Stimulated activated CD4-positive, alpha-beta T cell treated with anti-CD3 and anti-CD28 coated beads, TNF-alpha, amount 100 ng/mL, for 4 hours (primary cell): Measurements from ENCODE around the gene MOV10.
A peak's percentile ranks its signal among the peaks of the same experiment; 100 is the strongest.
"Not testable (repeated sequence)": the region's sequence is repeated elsewhere in the genome, so short reads cannot be mapped to it uniquely, and the experiment has no call there.

Experiments
- DNase-seq, 3 experiments: peaks; one replicate each; pipeline ENCODE4 v3.0.0-alpha.2; 2020; ENCODE audit warnings: low read depth in 3 of 3

The MOV10 gene

GRCh38 chr1:112713466-112714312 lies 39.2 kb downstream of the MOV10 start:
- no peak for DNase-seq

GRCh38 chr1:112714313-112715263 lies 40.1 kb downstream of the MOV10 start:
- DNase-seq, result no peak

GRCh38 chr1:112715264-112716053 lies 41.0 kb downstream of the MOV10 start, which contains the start of gene PPM1J:
Gene PPM1J, minus strand, starts transcription at chr1:112715332. Its CDS starts 31 bp downstream, at chr1:112715301.
- DNase-seq, result peak; percentile 94 to 95 (median 94)

GRCh38 chr1:112716133-112716720 lies 41.8 kb downstream of the MOV10 start:
- DNase-seq, result peak in 2 of 3 experiments; percentile 64 to 69

GRCh38 chr1:112717263-112717873 lies 42.9 kb downstream of the MOV10 start:
- no peak for DNase-seq

- peak; percentile 56 to 63 (median 62) for DNase-seq
These were observed 44.4 kb downstream of the MOV10 start for GRCh38 chr1:112718691-112719418.

GRCh38 chr1:112719706-112720105 lies 45.2 kb downstream of the MOV10 start:
- DNase-seq, result no peak

GRCh38 chr1:112720800-112721199 lies 46.3 kb downstream of the MOV10 start:
- DNase-seq, result no peak

- not testable (repeated sequence) for DNase-seq
These were observed 46.8 kb downstream of the MOV10 start for GRCh38 chr1:112721294-112721693.

- DNase-seq, result no peak
These were observed 47.6 kb downstream of the MOV10 start for GRCh38 chr1:112721966-112722524.

- no peak for DNase-seq
These were observed 48.4 kb downstream of the MOV10 start for GRCh38 chr1:112722601-112723510.

- DNase-seq, result no peak
These were observed 49.0 kb downstream of the MOV10 start for GRCh38 chr1:112723511-112723839.

GRCh38 chr1:112724240-112724639 lies 49.8 kb downstream of the MOV10 start:
- not testable (repeated sequence) for DNase-seq

GRCh38 chr1:112727716-112728115 lies 53.3 kb downstream of the MOV10 start:
- DNase-seq, result no peak

GRCh38 chr1:112728306-112728971 lies 54.0 kb downstream of the MOV10 start:
- not testable (repeated sequence) for DNase-seq

- DNase-seq, result not testable (repeated sequence)
These were observed 54.6 kb downstream of the MOV10 start for GRCh38 chr1:112729011-112729410.

- no peak for DNase-seq
These were observed 55.5 kb downstream of the MOV10 start for GRCh38 chr1:112729909-112730308.

- no peak for DNase-seq
These were observed 57.0 kb downstream of the MOV10 start for GRCh38 chr1:112731451-112731850.
